H9 (cell line): ENCODE results near the gene PRR20A. TPM values are rescaled to one million over a fixed set of nuclear protein-coding genes. Genes with fewer than 3 reads are reported as not detected.
"Not testable (repeated sequence)": the region's sequence is repeated elsewhere in the genome, so short reads cannot be mapped to it uniquely, and the experiment has no call there.

ENCODE experiments used
- DNase-seq: peaks from one replicate; pipeline ENCODE4 v3.0.0-alpha.2; 2017
- H2AFZ ChIP-seq: one replicate; pipeline ENCODE4 v1.6.1; 2013; ENCODE audit warnings: mild to moderate bottlenecking, low read length, control low read depth, moderate library complexity
- H2AK5ac ChIP-seq: 2 replicates; pipeline ENCODE4 v1.6.1; 2013; ENCODE audit warnings: low read length, control low read depth, mixed read lengths; ENCODE audit not compliant: insufficient read length
- H2BK120ac ChIP-seq: one replicate; pipeline ENCODE4 v1.6.1; 2013; ENCODE audit warnings: low read depth, mild to moderate bottlenecking, low read length, control low read depth, inconsistent platforms; ENCODE audit not compliant: poor library complexity, severe bottlenecking
- H2BK12ac ChIP-seq: 2 replicates; pipeline ENCODE4 v1.6.1; 2013; ENCODE audit warnings: low read length, control low read depth, mixed read lengths, low read depth; ENCODE audit not compliant: insufficient read length
- H2BK15ac ChIP-seq: 2 replicates; pipeline ENCODE4 v1.6.1; 2013; ENCODE audit warnings: low read depth, low read length, control low read depth
- H2BK20ac ChIP-seq: one replicate; pipeline ENCODE4 v1.6.1; 2013; ENCODE audit warnings: low read depth, mild to moderate bottlenecking, low read length, control low read depth, inconsistent platforms; ENCODE audit not compliant: poor library complexity, severe bottlenecking
- H2BK5ac ChIP-seq: 2 replicates; pipeline ENCODE4 v1.6.1; 2013; ENCODE audit warnings: low read length, control low read depth, mixed read lengths; ENCODE audit not compliant: insufficient read length
- H3K14ac ChIP-seq: 2 replicates; pipeline ENCODE4 v1.6.1; 2013; ENCODE audit warnings: low read length, control low read depth; ENCODE audit not compliant: insufficient read depth
- H3K18ac ChIP-seq: 2 replicates; pipeline ENCODE4 v1.6.1; 2013; ENCODE audit warnings: low read depth, mild to moderate bottlenecking, mixed read lengths, low read length, control low read depth; ENCODE audit not compliant: insufficient read length
- H3K23ac ChIP-seq: 2 replicates; pipeline ENCODE4 v1.6.1; 2013; ENCODE audit warnings: low read length, control low read depth, mixed read lengths, low read depth; ENCODE audit not compliant: insufficient read length
- H3K23me2 ChIP-seq: 2 replicates; pipeline ENCODE4 v1.6.1; 2013; ENCODE audit warnings: low read depth, mild to moderate bottlenecking, mixed read lengths, low read length, control low read depth; ENCODE audit not compliant: insufficient read length, poor library complexity, severe bottlenecking
- H3K27ac ChIP-seq: 2 replicates; pipeline ENCODE4 v1.5.1; 2013; ENCODE audit warnings: low read length, control low read depth, mixed read lengths, low read depth; ENCODE audit not compliant: insufficient read length
- H3K27me3 ChIP-seq: 2 replicates; pipeline ENCODE4 v1.6.1; 2013; ENCODE audit warnings: low read length, control low read depth, inconsistent platforms; ENCODE audit not compliant: insufficient read depth
- H3K4ac ChIP-seq: 2 replicates; pipeline ENCODE4 v1.6.1; 2013; ENCODE audit warnings: low read depth, mild to moderate bottlenecking, control low read depth, inconsistent platforms, low read length, moderate library complexity
- H3K4me1 ChIP-seq: 2 replicates; pipeline ENCODE4 v1.6.1; 2013; ENCODE audit warnings: low read length, control low read depth, inconsistent platforms; ENCODE audit not compliant: insufficient read depth
- H3K4me2 ChIP-seq: 2 replicates; pipeline ENCODE4 v1.6.1; 2013; ENCODE audit warnings: low read length, control low read depth, mixed read lengths; ENCODE audit not compliant: insufficient read length, insufficient read depth
- H3K56ac ChIP-seq: 2 replicates; pipeline ENCODE4 v1.6.1; 2013; ENCODE audit warnings: low read depth, mild to moderate bottlenecking, mixed read lengths, low read length, control low read depth; ENCODE audit not compliant: insufficient read length
- H3K79me1 ChIP-seq: 2 replicates; pipeline ENCODE4 v1.6.1; 2013; ENCODE audit warnings: low read depth, mild to moderate bottlenecking, moderate library complexity, low read length, control low read depth, inconsistent platforms; ENCODE audit not compliant: insufficient read depth, poor library complexity, severe bottlenecking
- H3K79me2 ChIP-seq: 2 replicates; pipeline ENCODE4 v1.6.1; 2013; ENCODE audit warnings: low read length, control low read depth, inconsistent platforms; ENCODE audit not compliant: insufficient read depth
- H3K9ac ChIP-seq: 2 replicates; pipeline ENCODE4 v1.6.1; 2013; ENCODE audit warnings: low read length, control low read depth, mixed read lengths; ENCODE audit not compliant: insufficient read length; ENCODE audit errors: extremely low read depth
- H3K9me3 ChIP-seq: one replicate; pipeline ENCODE4 v1.6.1; 2013; ENCODE audit warnings: low read depth, low read length, inconsistent platforms; ENCODE audit not compliant: control insufficient read depth
- H3T11ph ChIP-seq: one replicate; pipeline ENCODE4 v1.6.1; 2013; ENCODE audit warnings: mild to moderate bottlenecking, low read length, control low read depth, inconsistent platforms
- H4K20me1 ChIP-seq: one replicate; pipeline ENCODE4 v1.6.1; 2013; ENCODE audit not compliant: control insufficient read depth, insufficient read length, insufficient read depth
- H4K5ac ChIP-seq: 2 replicates; pipeline ENCODE4 v1.6.1; 2013; ENCODE audit warnings: low read depth, mild to moderate bottlenecking, mixed read lengths, low read length, control low read depth; ENCODE audit not compliant: insufficient read length
- H4K8ac ChIP-seq: replicated peaks from 2 replicates; pipeline ENCODE4 v1.6.1; 2013; ENCODE audit warnings: low read length, control low read depth, mixed read lengths, low read depth; ENCODE audit not compliant: insufficient read length
- H4K91ac ChIP-seq: 2 replicates; pipeline ENCODE4 v1.6.1; 2013; ENCODE audit warnings: low read depth, mild to moderate bottlenecking, moderate library complexity, mixed read lengths, low read length, control low read depth; ENCODE audit not compliant: insufficient read length
- H3K27ac Mint-ChIP-seq, 3 experiments: 2 replicates in 2 of 3; 3 replicates in 1 of 3; pipeline ENCODE4 v1.8.0; 2020 to 2021; ENCODE audit warnings: mixed read lengths in 3 of 3, mild to moderate bottlenecking in 1 of 3, moderate library complexity in 1 of 3
- H3K27me3 Mint-ChIP-seq: 2 replicates; pipeline ENCODE4 v1.8.0; 2021; ENCODE audit warnings: low read depth, mild to moderate bottlenecking, moderate library complexity, mixed read lengths
- H3K36me3 Mint-ChIP-seq, 3 experiments: 2 replicates in 2 of 3; 3 replicates in 1 of 3; pipeline ENCODE4 v1.8.0; 2020 to 2021; ENCODE audit warnings: low read depth in 3 of 3, mixed read lengths in 3 of 3; ENCODE audit not compliant: insufficient read depth in 1 of 3
- H3K4me1 Mint-ChIP-seq, 2 experiments: 2 replicates each; pipeline ENCODE4 v1.8.0; 2020; ENCODE audit warnings: mixed read lengths in 2 of 2
- H3K4me3 Mint-ChIP-seq, 2 experiments: 2 replicates in 1 of 2; 3 replicates in 1 of 2; pipeline ENCODE4 v1.8.0; 2020 to 2021; ENCODE audit warnings: mild to moderate bottlenecking in 2 of 2, mixed read lengths in 2 of 2, moderate library complexity in 1 of 2
- H3K9me3 Mint-ChIP-seq, 2 experiments: 2 replicates in 1 of 2; 3 replicates in 1 of 2; pipeline ENCODE4 v1.8.0; 2020; ENCODE audit warnings: mild to moderate bottlenecking in 2 of 2, mixed read lengths in 2 of 2, moderate library complexity in 1 of 2
- WGBS: extraction: QIAGEN DNeasy Blood & Tissue Kit; methylation state at CpG from one replicate; pipeline ENCODE4 v1.1.7; 2013; ENCODE audit warnings: missing lambda C conversion rate, low lambda C conversion rate, mixed read lengths; ENCODE audit not compliant: insufficient read length; ENCODE audit errors: extremely low coverage; 5-methylcytosine and 5-hydroxymethylcytosine counted together
- total RNA-seq: library from RNA; stranded (reverse); gene quantifications from 2 replicates; pipeline ENCODE4 v1.2.1, GENCODE V29; 2021

PRR20A gene
- total RNA-seq, 1 experiment from 2014 or later: not detected

DNA sequence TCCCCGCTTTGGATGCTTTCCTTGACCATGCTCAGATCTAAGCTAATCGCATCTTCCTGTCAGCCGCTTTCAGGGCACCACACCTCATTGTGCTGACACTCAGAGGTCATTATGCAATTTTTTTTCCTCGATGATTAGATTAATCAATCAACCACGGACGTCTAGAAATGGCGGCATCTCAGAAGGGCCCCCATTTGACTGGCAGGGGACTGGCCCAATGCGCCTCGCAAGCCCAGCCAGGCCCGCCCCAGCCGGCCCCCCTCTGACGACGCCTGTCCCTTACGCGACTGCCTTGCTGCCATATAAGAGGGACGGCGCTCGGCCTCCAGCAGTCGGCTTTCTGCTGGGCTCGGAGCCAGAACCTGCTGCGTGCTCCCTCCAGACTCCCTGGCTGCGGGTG lies 26.2 kb downstream of the PRR20A start, which contains the start of gene PRR20E:
Gene PRR20E (plus strand): TSS at position 301 of the 400 bp plus-strand sequence. CDS start 387 bp downstream, outside the sequence.
- H3K4me1 ChIP-seq, H3K14ac ChIP-seq, H3K79me2 ChIP-seq, H2BK12ac ChIP-seq, H2AK5ac ChIP-seq, H3K56ac ChIP-seq, H2BK120ac ChIP-seq, H2AFZ ChIP-seq, H2BK20ac ChIP-seq, DNase-seq, H3K9ac ChIP-seq, H3K4ac ChIP-seq, H4K5ac ChIP-seq, H3K27ac ChIP-seq, H2BK15ac ChIP-seq, H3K23me2 ChIP-seq, H4K20me1 ChIP-seq, H2BK5ac ChIP-seq, H3K23ac ChIP-seq, H4K8ac ChIP-seq, H3K27me3 Mint-ChIP-seq, H3K4me3 Mint-ChIP-seq, H3K79me1 ChIP-seq, H4K91ac ChIP-seq, H3K18ac ChIP-seq, H3K4me1 Mint-ChIP-seq, H3K27ac Mint-ChIP-seq, H3K4me2 ChIP-seq, H3K9me3 Mint-ChIP-seq, H3T11ph ChIP-seq, H3K36me3 Mint-ChIP-seq, H3K9me3 ChIP-seq, H3K27me3 ChIP-seq: not testable (repeated sequence)
- no CpG with 5 or more reads among the region's 22 CpGs for WGBS
